NCI-H128 (cell line): ENCODE measurements around the gene ADGRV1.

Experiments
- DNase-seq: peaks from one replicate; lab custom pipeline; 2025; ENCODE audit not compliant: unreplicated experiment; lab: John Stamatoyannopoulos, UW

ADGRV1 gene

DNA sequence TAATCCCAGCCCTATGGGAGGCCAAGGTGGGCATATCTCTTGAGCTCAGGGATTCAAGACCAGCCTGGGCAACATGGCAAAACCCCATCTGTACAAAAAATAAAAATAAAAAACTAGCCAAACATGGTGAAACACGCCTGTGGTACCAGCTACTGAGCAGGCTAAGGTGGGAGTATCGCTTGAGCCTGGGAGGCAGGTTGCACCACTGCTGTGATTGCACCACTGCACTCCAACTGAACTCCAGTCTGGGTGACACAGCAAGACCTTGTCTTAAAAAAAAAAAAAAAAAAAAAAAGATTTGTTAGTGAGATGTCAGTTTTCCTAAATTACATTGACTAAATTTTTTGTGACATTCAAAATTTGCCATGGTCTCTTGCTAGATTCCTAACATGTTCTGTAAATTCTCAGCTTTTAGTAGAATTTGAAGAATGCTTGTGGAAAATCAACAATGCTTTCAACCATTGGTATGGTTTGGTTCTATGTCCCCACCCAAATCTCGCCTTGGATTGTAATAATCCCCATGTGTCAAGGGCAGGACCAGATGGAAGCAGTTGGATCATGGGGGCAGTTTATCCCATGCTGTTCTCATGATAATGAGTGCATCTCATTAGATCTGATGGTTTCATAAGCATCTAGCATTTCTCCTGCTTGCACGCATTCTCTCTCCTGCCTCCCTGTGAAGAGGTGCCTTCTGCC lies 588.5 kb downstream of the ADGRV1 start:
- no peak for DNase-seq

GRCh38 chr5:91150234-91150633 lies 591.6 kb downstream of the ADGRV1 start:
- no peak for DNase-seq

GRCh38 chr5:91150636-91151035 lies 592.0 kb downstream of the ADGRV1 start:
- DNase-seq: no peak

DNA sequence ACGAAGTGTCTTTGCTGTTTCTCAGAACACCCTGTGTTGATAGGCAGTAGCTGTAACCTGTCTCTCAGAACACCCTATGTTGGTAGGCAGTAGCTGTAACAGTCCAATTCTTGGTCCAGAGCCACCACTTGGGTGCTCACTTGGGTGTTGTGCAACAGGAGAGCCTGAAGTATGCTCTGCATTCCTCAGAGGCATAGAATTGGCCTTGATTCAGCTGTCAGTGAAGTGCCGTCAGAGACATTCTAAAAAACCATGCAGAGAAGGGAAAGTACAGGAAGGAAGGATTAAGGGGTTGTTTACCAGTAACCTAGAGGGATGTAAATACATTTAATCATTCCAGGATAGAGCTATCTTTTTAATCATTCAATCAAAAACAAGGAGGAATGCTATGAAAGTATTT lies 593.4 kb downstream of the ADGRV1 start:
- no peak for DNase-seq

- no peak for DNase-seq
These were observed 595.7 kb downstream of the ADGRV1 start for GRCh38 chr5:91154338-91154737.

- DNase-seq: no peak
These were observed 596.7 kb downstream of the ADGRV1 start for GRCh38 chr5:91155274-91155673.

DNA sequence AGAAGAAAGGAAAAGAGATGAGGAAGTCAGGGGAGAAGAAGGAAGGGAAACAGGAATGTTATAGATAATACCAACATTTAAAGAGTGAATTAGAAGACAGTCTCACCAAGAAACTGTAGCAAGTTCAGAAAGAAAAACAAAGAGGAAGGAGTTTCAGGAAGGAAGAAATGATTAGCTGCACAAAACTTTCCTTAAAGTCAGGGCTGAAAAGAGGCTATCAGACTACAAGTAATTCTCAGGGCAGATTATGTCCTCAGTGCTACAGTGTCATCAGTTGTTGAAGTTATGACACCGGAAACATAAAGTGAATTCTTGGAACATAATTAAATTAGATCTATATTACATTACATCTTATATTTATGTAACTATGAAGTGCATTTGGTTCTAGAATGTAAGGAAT lies 597.6 kb downstream of the ADGRV1 start:
- DNase-seq: no peak

DNA sequence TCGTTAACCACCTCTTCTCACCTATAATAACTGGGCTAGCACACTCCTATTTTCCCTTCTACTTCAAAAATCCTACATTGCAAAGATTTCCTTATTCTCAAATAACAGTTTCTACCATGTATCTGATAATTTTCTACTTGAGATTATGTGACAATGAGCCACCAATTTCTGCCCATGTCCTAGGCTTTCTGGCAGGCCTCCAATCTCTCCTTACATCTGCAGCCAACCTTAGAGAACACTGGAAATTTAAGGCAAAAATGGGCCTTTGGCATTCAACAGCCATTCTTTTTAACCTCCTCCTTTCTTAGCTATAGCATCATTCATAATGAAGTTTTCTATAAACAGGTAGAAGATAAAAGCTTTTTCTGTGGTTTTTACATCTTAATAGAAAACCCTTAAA lies 599.4 kb downstream of the ADGRV1 start:
- DNase-seq: no peak

GRCh38 chr5:91159647-91160046 lies 601.0 kb downstream of the ADGRV1 start:
- no peak for DNase-seq

DNA sequence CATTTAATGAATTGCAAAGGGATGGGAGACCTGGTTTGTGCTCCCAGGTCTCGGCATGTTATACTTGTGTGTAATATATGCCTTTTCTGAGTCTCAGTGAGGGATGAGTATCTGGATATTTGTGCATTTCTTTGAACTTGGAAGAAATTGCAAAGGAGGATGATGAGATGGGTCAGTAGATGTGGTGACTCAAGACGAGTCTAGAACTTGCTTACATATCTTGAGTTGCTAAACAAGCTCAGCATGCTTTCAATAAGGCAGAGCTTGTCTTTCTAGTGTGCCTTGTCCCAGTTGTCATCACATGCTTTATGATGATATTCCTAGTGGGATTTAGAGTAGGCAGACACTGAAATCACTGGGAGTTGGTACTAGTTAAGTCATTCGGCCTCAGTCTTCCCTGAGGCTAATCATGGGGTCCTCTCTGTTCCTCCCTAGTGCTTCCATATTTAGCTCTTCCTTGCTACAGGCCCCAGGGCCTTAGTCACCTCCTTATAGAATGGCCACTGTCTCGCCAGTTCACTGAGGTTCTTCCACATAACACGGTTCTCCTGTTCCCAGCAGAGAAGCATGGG lies 602.2 kb downstream of the ADGRV1 start:
- DNase-seq: no peak

- DNase-seq: no peak
These were observed 604.2 kb downstream of the ADGRV1 start for GRCh38 chr5:91162534-91163381.

DNA sequence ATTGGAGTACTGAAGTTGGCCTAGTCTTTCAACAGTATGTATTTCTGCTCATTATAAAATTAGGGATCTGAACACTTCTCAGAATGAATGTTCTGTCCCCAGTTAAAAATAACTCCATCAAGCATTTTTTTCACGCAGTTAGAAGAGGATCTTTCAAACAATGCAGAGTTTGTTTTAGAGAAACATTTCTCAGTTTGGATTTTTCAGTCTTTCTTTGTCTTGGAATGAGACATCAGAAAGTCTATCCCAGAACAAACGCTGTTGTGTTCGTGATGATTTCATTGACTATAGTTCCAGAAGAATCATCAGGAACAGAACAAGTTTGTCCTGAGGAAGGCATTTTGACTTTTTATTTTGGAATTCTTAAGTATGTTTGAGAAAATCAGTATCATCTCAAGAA lies 605.8 kb downstream of the ADGRV1 start:
- no peak for DNase-seq

GRCh38 chr5:91166059-91166807 lies 607.6 kb downstream of the ADGRV1 start:
- no peak for DNase-seq

DNA sequence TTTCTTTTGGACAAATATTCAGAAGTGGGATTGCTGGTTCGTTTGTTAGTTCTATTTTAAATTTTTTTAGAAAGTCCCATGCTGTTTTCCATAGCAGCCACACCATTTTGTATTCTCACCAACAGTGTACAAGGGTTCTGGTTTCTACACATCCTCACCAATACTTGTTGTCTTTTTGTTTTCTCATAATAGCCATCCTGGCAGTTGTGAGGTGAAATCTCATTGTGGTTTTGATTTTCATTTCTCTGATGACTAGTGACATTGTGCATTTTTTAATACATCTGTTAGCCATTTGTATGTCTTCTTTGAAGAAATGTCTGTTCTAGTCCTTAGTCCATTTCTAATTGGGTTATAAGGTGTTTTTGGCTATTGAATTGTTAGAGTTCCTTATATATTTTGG lies 610.3 kb downstream of the ADGRV1 start:
- no peak for DNase-seq

DNA sequence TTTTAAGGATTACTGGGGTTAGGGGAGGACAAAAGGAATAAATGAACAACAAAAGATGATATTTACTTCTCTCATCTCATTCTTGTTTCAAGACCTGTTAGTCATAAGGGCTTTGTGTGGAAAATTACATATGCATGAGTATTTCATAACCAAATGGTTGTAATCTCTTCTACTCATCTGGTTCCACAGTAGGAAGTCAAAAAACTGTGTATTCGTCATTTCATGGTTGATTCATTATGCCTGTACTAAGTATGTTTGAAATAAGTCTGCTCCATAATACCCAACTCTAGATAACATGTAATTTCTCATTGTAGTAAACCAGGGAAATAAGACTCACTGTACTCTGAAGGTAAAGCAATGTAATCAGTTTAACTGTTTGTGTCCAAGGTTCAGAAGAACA lies 611.7 kb downstream of the ADGRV1 start:
- no peak for DNase-seq

- DNase-seq: no peak
These were observed 612.7 kb downstream of the ADGRV1 start for GRCh38 chr5:91171322-91171721.

DNA sequence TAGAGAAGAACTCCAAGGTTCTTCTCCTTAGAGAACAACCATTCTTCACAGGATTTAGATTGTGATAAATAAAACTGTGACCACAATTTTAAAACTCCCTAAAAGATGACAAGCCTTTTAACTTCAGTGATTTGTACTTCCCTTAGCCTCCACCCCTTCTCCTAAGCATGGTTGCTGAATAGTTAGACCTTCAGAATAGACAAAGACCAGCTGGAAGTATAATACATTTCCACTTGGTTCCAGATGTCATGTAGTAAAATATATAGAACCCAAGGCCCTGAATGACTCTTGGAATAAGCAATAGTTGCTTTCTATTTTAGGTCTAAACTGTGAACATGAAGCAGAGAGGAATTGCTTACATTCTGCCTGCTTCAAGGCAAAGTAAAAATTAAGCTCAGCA lies 615.8 kb downstream of the ADGRV1 start:
- DNase-seq: no peak

GRCh38 chr5:91175708-91176107 lies 617.1 kb downstream of the ADGRV1 start:
- DNase-seq: no peak

GRCh38 chr5:91176288-91177016 lies 617.9 kb downstream of the ADGRV1 start:
- no peak for DNase-seq

DNA sequence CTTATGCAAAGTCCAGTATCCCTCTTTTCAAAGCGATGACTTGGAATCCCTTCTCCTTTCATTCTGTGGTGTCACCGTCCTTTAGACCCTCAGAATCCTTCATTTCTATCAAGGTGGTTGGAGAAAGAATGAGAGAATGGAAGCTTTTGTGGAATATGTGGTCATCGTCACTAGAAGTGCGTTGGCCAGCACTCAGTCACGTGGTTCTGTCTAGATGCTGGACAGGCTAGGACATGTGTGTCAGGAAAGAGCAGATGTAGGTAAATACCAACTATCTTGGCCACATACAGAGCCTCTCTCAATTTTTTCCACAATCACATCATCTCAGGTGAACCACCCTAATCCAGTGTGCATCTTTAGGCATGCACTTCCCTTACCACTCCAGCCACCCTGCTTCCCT lies 618.5 kb downstream of the ADGRV1 start:
- no peak for DNase-seq

GRCh38 chr5:91177639-91178038 lies 619.0 kb downstream of the ADGRV1 start:
- no peak for DNase-seq
